ENCODE measurements around the gene FAHD1.

Gene FAHD1

DNA sequence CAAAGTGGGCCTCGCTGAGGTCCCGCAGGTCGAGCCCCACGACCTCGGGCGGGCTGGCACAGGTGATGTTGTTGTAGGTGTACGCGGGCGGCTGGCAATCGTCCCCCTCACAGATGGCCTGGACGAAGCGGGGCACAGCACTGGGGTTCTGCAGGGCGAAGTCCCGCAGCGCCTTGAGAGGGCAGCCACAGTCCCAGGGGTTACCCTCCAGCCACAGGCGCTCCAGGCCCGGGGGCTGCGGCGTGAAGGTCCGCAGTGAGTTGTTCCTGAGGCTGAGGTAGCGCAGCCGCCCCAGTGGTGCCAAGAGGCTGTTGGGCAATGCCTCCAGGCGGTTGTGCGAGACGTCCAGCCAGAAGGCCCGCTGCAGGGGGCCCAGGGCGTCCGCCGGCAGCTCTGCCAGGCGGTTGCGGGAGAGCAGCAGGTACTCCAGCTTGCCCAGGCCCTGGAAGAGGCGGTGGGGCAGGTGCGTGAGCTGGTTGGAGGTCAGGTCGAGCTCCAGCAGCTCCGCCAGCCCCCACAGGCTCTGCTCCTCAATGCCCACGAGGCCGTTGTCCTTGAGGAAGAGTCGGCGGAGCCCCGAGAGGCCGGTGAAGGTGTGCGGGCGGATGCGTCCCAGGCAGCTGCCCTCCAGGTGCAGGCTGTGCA lies 36.3 kb upstream of the FAHD1 start:
- TF ChIP-seq HDGF (IDR thresholded peaks at IDR 0.05; ENCODE audit: borderline replicate concordance) (no peak), FOXK2 (IDR thresholded peaks at IDR 0.05) (no peak), CTBP1 (IDR thresholded peaks at IDR 0.05; ENCODE audit: borderline replicate concordance) (no peak), NFRKB (IDR thresholded peaks at IDR 0.05) (no peak), ELF4 (IDR thresholded peaks at IDR 0.05) (no peak), SUZ12 (IDR thresholded peaks at IDR 0.05) (no peak), ARNT (IDR thresholded peaks at IDR 0.05) (no peak), BHLHE40 (IDR thresholded peaks at IDR 0.05; ENCODE audit: borderline replicate concordance) (no peak), SP1 (IDR thresholded peaks at IDR 0.05) (no peak)
- TF ChIP-seq, protein P1, sequence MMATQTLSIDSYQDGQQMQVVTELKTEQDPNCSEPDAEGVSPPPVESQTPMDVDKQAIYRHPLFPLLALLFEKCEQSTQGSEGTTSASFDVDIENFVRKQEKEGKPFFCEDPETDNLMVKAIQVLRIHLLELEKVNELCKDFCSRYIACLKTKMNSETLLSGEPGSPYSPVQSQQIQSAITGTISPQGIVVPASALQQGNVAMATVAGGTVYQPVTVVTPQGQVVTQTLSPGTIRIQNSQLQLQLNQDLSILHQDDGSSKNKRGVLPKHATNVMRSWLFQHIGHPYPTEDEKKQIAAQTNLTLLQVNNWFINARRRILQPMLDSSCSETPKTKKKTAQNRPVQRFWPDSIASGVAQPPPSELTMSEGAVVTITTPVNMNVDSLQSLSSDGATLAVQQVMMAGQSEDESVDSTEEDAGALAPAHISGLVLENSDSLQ (IDR thresholded peaks at IDR 0.05), result no peak
- ChIA-PET CTCF (no interaction called here), POLR2A (interaction anchor here (0.9 to 2.9 kb wide), 2 partner anchors 8 to 153 kb away, joined by 3 to 25 read pairs; partner anchors contain the start of genes MSRB1, NUBP2 and SPSB3)
- no peak for DNase-seq (ENCODE audit: extremely low spot score)

DNA sequence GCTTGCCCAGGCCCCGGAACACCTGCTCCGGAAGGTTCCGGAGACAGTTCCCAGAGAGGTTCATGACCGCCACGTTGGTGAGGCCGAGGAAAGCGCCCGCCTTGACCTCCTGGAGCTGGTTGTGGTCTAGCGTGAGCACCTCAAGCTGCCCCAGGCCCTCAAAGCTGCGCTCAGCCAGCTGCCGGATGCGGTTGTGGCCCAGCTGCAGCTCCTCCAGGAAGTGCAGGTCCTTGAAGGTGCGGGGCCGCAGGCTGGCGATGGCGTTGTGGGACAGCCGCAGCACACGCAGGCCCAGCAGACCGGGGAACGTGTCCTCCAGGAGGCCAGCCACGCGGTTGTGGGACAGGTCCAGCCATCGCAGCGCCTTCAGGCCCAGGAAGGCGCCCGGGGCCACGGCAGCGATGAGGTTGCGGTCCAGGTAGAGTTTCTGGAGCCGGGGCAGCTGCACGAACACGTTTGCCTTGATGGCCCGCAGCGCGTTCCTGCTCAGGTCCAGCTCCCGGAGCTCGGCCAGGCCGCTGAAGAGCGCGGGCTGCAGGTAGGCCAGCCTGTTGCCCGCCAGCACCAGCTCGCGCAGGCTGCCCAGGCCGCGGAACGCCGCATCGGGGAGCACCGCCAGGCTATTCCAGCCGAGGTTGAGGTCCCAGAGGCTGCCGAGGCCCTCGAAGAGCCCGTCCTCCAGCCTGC lies 35.6 kb upstream of the FAHD1 start:
- POLR2A ChIA-PET, result interaction anchor here (0.9 to 2.9 kb wide), 2 partner anchors 9 to 152 kb away, joined by 3 to 25 read pairs; partner anchors contain the start of genes MSRB1, NUBP2 and SPSB3
- CTCF ChIA-PET, result no interaction called here
- TF ChIP-seq, protein P1 (IDR thresholded peaks at IDR 0.05), result no peak
- TF ChIP-seq LEF1 (IDR thresholded peaks at IDR 0.05; ENCODE audit: borderline replicate concordance) (no peak), L3MBTL2 (conservative IDR thresholded peaks at IDR 0.05) (no peak), CTBP1 (IDR thresholded peaks at IDR 0.05; ENCODE audit: borderline replicate concordance) (no peak), FOXA1 (IDR thresholded peaks at IDR 0.05) (no peak), BHLHE40 (IDR thresholded peaks at IDR 0.05; ENCODE audit: borderline replicate concordance) (no peak), HDGF (IDR thresholded peaks at IDR 0.05; ENCODE audit: borderline replicate concordance) (no peak), ARNT (IDR thresholded peaks at IDR 0.05) (no peak), TARDBP (IDR thresholded peaks at IDR 0.05) (no peak), ZNF384 (IDR thresholded peaks at IDR 0.05) (no peak), FOXK2 (IDR thresholded peaks at IDR 0.05) (no peak), ELF4 (IDR thresholded peaks at IDR 0.05) (no peak), SUZ12 (IDR thresholded peaks at IDR 0.05) (no peak), NFRKB (IDR thresholded peaks at IDR 0.05) (no peak), SP1 (IDR thresholded peaks at IDR 0.05) (no peak), FOXM1 (IDR thresholded peaks at IDR 0.05; ENCODE audit: borderline replicate concordance) (no peak)
- DNase-seq (ENCODE audit: extremely low spot score), result no peak

GRCh38 chr16:1791943-1792812 lies 34.8 kb upstream of the FAHD1 start:
- POLR2A ChIA-PET, result interaction anchor here (0.8 to 2.9 kb wide), 2 partner anchors 9 to 12 kb away, joined by 3 to 25 read pairs; partner anchors contain the start of genes NUBP2 and SPSB3
- CTCF ChIA-PET, result no interaction called here
- TF ChIP-seq CTBP1 (IDR thresholded peaks at IDR 0.05; ENCODE audit: borderline replicate concordance) (no peak), TARDBP (IDR thresholded peaks at IDR 0.05) (no peak), FOXM1 (IDR thresholded peaks at IDR 0.05; ENCODE audit: borderline replicate concordance) (no peak), FOXA1 (IDR thresholded peaks at IDR 0.05) (no peak)
- TF ChIP-seq, protein P1 (IDR thresholded peaks at IDR 0.05), result no peak
- no peak for DNase-seq (ENCODE audit: extremely low spot score)

- POLR2A ChIA-PET, result interaction anchor here (0.8 to 2.9 kb wide), 3 partner anchors 10 to 13 kb away, joined by 3 to 25 read pairs (median 3); partner anchors contain the start of genes NUBP2 and SPSB3
- TF ChIP-seq CTBP1 (IDR thresholded peaks at IDR 0.05; ENCODE audit: borderline replicate concordance) (no peak), SUZ12 (IDR thresholded peaks at IDR 0.05) (no peak), FOXK2 (IDR thresholded peaks at IDR 0.05) (no peak), BHLHE40 (IDR thresholded peaks at IDR 0.05; ENCODE audit: borderline replicate concordance) (no peak), ELF4 (IDR thresholded peaks at IDR 0.05) (no peak), FOXM1 (IDR thresholded peaks at IDR 0.05; ENCODE audit: borderline replicate concordance) (no peak), NFRKB (IDR thresholded peaks at IDR 0.05) (no peak), LEF1 (IDR thresholded peaks at IDR 0.05; ENCODE audit: borderline replicate concordance) (no peak), ARNT (IDR thresholded peaks at IDR 0.05) (no peak), L3MBTL2 (conservative IDR thresholded peaks at IDR 0.05) (no peak)
- TF ChIP-seq, protein P1 (IDR thresholded peaks at IDR 0.05), result no peak
- no peak for DNase-seq (ENCODE audit: extremely low spot score)
- CTCF ChIA-PET, result no interaction called here
Observed at GRCh38 chr16:1792836-1793577, 34.0 kb upstream of the FAHD1 start.
